HepG2 (cell line): ENCODE results near the gene DDX11. TPM values are rescaled to one million over a fixed set of nuclear protein-coding genes. Genes with fewer than 3 reads are reported as not detected.

ENCODE experiments used
- ATAC-seq: fragments of 200-7000 bp; cut with Tn5 transposase; 3 replicates; pipeline ENCODE4 v1.9.1; 2020; ENCODE audit warnings: mild to moderate bottlenecking, moderate library complexity
- BruUV-seq: library from RNA; stranded (reverse); fragments of 400-500 nt; replicated peaks from 2 replicates; lab custom pipeline; 2021; lab: Mats Ljungman, UMichigan
- CTCF ChIA-PET: fragments of 300-600 bp; formaldehyde crosslinking; extraction: SDS; loops from one replicate; lab custom pipeline; 2021; ENCODE audit warnings: low total read pairs, inconsistent platforms, low intra/inter-chr PET ratio; lab: Yijun Ruan, JAX
- POLR2A ChIA-PET: fragments of 350-600 bp; sonication (Branson Sonifier 250); formaldehyde crosslinking; loops from one replicate; lab custom pipeline; 2020; ENCODE audit warnings: antibody characterized with exemption, inconsistent platforms; lab: Yijun Ruan, JAX
- DNase-seq: peaks from one replicate; pipeline ENCODE4 v3.0.0-alpha.2; 2015; ENCODE audit warnings: low spot score
- FAIRE-seq: peaks from 3 replicates; lab custom pipeline; 2011; peaks lifted over from hg19 to GRCh38; lab: Jason Lieb, UNC
- H2AFZ ChIP-seq: one replicate; pipeline ENCODE4 v1.6.1; 2011; ENCODE audit warnings: low read length, inconsistent platforms
- H3K27ac ChIP-seq: fragments of 300-600 bp; 3 replicates; pipeline ENCODE4 v1.8.0; 2011; ENCODE audit warnings: mixed run types, mild to moderate bottlenecking, mixed read lengths, low read length, inconsistent platforms; ENCODE audit not compliant: insufficient read depth; ENCODE audit errors: extremely low read length
- H3K27me3 ChIP-seq, 2 experiments: fragments of 200-600 bp in 1 of 2; 2 replicates in 1 of 2; 3 replicates in 1 of 2; pipeline versions ENCODE4 v1.6.0 to v1.8.0; 2011; ENCODE audit warnings: low read length in 2 of 2, mild to moderate bottlenecking in 2 of 2, moderate library complexity in 2 of 2, inconsistent platforms in 1 of 2; ENCODE audit not compliant: insufficient read depth in 2 of 2, control insufficient read depth in 1 of 2
- H3K36me3 ChIP-seq, 2 experiments: fragments of 200-600 bp in 1 of 2; replicated peaks in 1 of 2; 2 replicates in 1 of 2; 3 replicates in 1 of 2; pipeline versions ENCODE4 v1.5.1 to v1.8.0; 2011; ENCODE audit warnings: low read length in 2 of 2, inconsistent platforms in 1 of 2; ENCODE audit not compliant: insufficient read depth in 2 of 2, control insufficient read depth in 1 of 2
- H3K4me1 ChIP-seq: 2 replicates; pipeline ENCODE4 v1.5.1; 2012; ENCODE audit warnings: low read length, inconsistent platforms; ENCODE audit not compliant: insufficient read depth
- H3K4me2 ChIP-seq: 2 replicates; pipeline ENCODE4 v1.6.0; 2011; ENCODE audit warnings: low read depth, low read length, inconsistent platforms
- H3K4me3 ChIP-seq, 3 experiments: fragments of 200-600 bp in 1 of 3; sonication (generic), shearing (Covaris generic) in 1 of 3; replicated peaks in 1 of 3; 2 replicates each; pipeline ENCODE4 v1.5.1; 2011 to 2016; ENCODE audit warnings: low read length in 3 of 3, inconsistent platforms in 2 of 3, low read depth in 2 of 3, mild to moderate bottlenecking in 2 of 3, control low read depth in 1 of 3, mixed read lengths in 1 of 3; ENCODE audit not compliant: insufficient read depth in 1 of 3
- H3K79me2 ChIP-seq: one replicate; pipeline ENCODE4 v1.6.1; 2011; ENCODE audit warnings: low read length, inconsistent platforms; ENCODE audit not compliant: insufficient read depth
- H3K9ac ChIP-seq: 2 replicates; pipeline ENCODE4 v1.6.0; 2011; ENCODE audit warnings: mild to moderate bottlenecking, low read depth, low read length, inconsistent platforms; ENCODE audit not compliant: insufficient read depth
- H3K9me3 ChIP-seq: 2 replicates; pipeline ENCODE4 v1.5.1; 2012; ENCODE audit warnings: mild to moderate bottlenecking, low read length
- H4K20me1 ChIP-seq: 2 replicates; pipeline ENCODE4 v1.6.0; 2011; ENCODE audit warnings: inconsistent platforms, mild to moderate bottlenecking, low read length, moderate library complexity; ENCODE audit not compliant: insufficient read depth
- ADNP ChIP-seq: sonication (generic); formaldehyde crosslinking; IDR thresholded peaks from 2 replicates; pipeline ENCODE4 v1.4.0; 2020; ENCODE audit warnings: missing genetic modification reagents
- CREB3 ChIP-seq: sonication (generic); formaldehyde crosslinking; IDR thresholded peaks from 2 replicates; pipeline ENCODE4 v1.5.0; 2020; ENCODE audit warnings: missing genetic modification reagents
- CREBL2 ChIP-seq: sonication (generic); formaldehyde crosslinking; IDR thresholded peaks from 2 replicates; pipeline ENCODE4 v1.8.1; 2023; ENCODE audit warnings: missing genetic modification reagents, mild to moderate bottlenecking, borderline replicate concordance
- HMG20B ChIP-seq: conservative IDR thresholded peaks from 2 replicates; pipeline ENCODE4 v1.6.1; 2016; ENCODE audit warnings: missing genetic modification reagents, missing compliant biosample characterization
- HOMEZ ChIP-seq: IDR thresholded peaks from 2 replicates; pipeline ENCODE4 v1.6.1; 2016; ENCODE audit warnings: low read depth
- KLF13 ChIP-seq: sonication (generic); formaldehyde crosslinking; IDR thresholded peaks from 2 replicates; pipeline ENCODE4 v1.4.0; 2020; ENCODE audit warnings: mild to moderate bottlenecking, missing genetic modification reagents
- RBM39 ChIP-seq: fragments of 200-400 bp; formaldehyde crosslinking; IDR thresholded peaks from one replicate; pipeline ENCODE4 v1.6.1; 2018; ENCODE audit warnings: antibody characterized with exemption, mild to moderate bottlenecking, low read depth, low read length; ENCODE audit not compliant: poor library complexity, severe bottlenecking
- RXRA ChIP-seq: sonication (generic); formaldehyde crosslinking; IDR thresholded peaks from 2 replicates; pipeline ENCODE4 v1.5.1; 2020; ENCODE audit warnings: missing genetic modification reagents
- SIN3B ChIP-seq: fragments of 150-350 bp; IDR thresholded peaks from 2 replicates; pipeline ENCODE4 v1.6.1; 2014; ENCODE audit warnings: low read length
- SPEN ChIP-seq: sonication (generic); formaldehyde crosslinking; IDR thresholded peaks from 2 replicates; pipeline ENCODE4 v1.5.1; 2020; ENCODE audit warnings: low read depth, mild to moderate bottlenecking, missing genetic modification reagents
- SSRP1 ChIP-seq: IDR thresholded peaks from 2 replicates; pipeline ENCODE4 v1.6.1; 2016; ENCODE audit warnings: control low read depth
- STAT6 ChIP-seq: sonication (generic); formaldehyde crosslinking; IDR thresholded peaks from 2 replicates; pipeline ENCODE4 v1.4.0; 2020; ENCODE audit warnings: missing genetic modification reagents, mild to moderate bottlenecking, borderline replicate concordance
- TAF15 ChIP-seq: fragments of 200-400 bp; formaldehyde crosslinking; IDR thresholded peaks from one replicate; pipeline ENCODE4 v1.6.1; 2018; ENCODE audit warnings: mild to moderate bottlenecking, low read depth, low read length; ENCODE audit not compliant: poor library complexity, severe bottlenecking
- TFDP2 ChIP-seq: sonication (generic); formaldehyde crosslinking; IDR thresholded peaks from 2 replicates; pipeline ENCODE4 v1.4.0; 2020; ENCODE audit warnings: missing genetic modification reagents
- ZBTB38 ChIP-seq: sonication (generic); formaldehyde crosslinking; IDR thresholded peaks from 2 replicates; pipeline ENCODE4 v1.5.1; 2020; ENCODE audit warnings: mild to moderate bottlenecking, missing genetic modification reagents
- ZNF572 ChIP-seq: sonication (generic); formaldehyde crosslinking; IDR thresholded peaks from 2 replicates; pipeline ENCODE4 v1.5.1; 2020; ENCODE audit warnings: mild to moderate bottlenecking, missing genetic modification reagents
- ZNF619 ChIP-seq: sonication (generic); formaldehyde crosslinking; IDR thresholded peaks from 2 replicates; pipeline ENCODE4 v1.4.0; 2020; ENCODE audit warnings: mild to moderate bottlenecking, missing genetic modification reagents
- ZNF878 ChIP-seq: sonication (generic); formaldehyde crosslinking; IDR thresholded peaks from 2 replicates; pipeline ENCODE4 v1.8.1; 2023; ENCODE audit warnings: mild to moderate bottlenecking, missing genetic modification reagents, moderate library complexity
- WGBS: methylation state at CpG from one replicate; pipeline ENCODE4 v1.1.6; 2017; ENCODE audit warnings: low lambda C conversion rate; 5-methylcytosine and 5-hydroxymethylcytosine counted together
- in situ Hi-C: cut with HindIII; loops from 2 replicates; pipeline ENCODE4 v1.10.0; 2017; ENCODE audit warnings: low pct_unique_long_range_greater_than_20kb; ENCODE audit not compliant: extremely low pct_ligation_motif_present
- intact Hi-C: fragments of 100-400 bp; cut with micrococcal nuclease; formaldehyde crosslinking; loops from one replicate; pipeline ENCODE4 v1.10.0; 2022; ENCODE audit not compliant: unreplicated experiment
- polyA plus RNA-seq, 8 experiments: library from polyadenylated mRNA; depleted of rRNA in 3 of 8; stranded (reverse) in 7 of 8; unstranded in 1 of 8; fragments of >200 nt; fragmentation: Illumina TruSeq in 4 of 8; extraction: Trizol in 4 of 8; gene quantifications; 2 replicates each; pipeline versions ENCODE4 v1.2.1 to v1.2.3, GENCODE V29; 2011 to 2016; ENCODE audit warnings: low read depth in 4 of 8, missing spikeins in 1 of 8, mixed read lengths in 1 of 8; ENCODE audit not compliant: insufficient read depth in 1 of 8
- total RNA-seq, 5 experiments: library from RNA; depleted of rRNA; stranded (reverse); fragments of >200 nt; fragmentation: Illumina TruSeq; extraction: Trizol; gene quantifications; 2 replicates each; pipeline ENCODE4 v1.2.3, GENCODE V29; 2016; ENCODE audit warnings: low read depth in 1 of 5

DDX11 gene
- total and polyA plus RNA-seq, 2 of the 13 experiments (the other 11 are each of a cell fraction or from before 2014, with no cell fraction given), result 23.9 to 40.8 TPM

GRCh38 chr12:31033681-31034080 is 40.0 kb upstream of the DDX11 start:
- Histone ChIP-seq H3K4me2 (no peak overlapping the region), H3K36me3 (no peaks in the 10 kb centered on the region), H3K4me1 (no peaks in the 10 kb centered on the region), H3K4me3 (no peak overlapping the region), H3K9ac (no peak overlapping the region), H3K27me3 (peaks cover 0 to 2% of the 10 kb centered on the region in 2 experiments; a peak in 1 of 5 replicates), H3K27ac (no peak overlapping the region), H4K20me1 (no peaks in the 10 kb centered on the region), H3K9me3 (no peaks in the 10 kb centered on the region), H3K79me2 (no peaks in the 10 kb centered on the region), H2AFZ (no peak overlapping the region)
- ChIA-PET CTCF (no interaction called here), POLR2A (no interaction called here)
- DNase-seq, result no peak
- intact Hi-C loops (no loop called here), in situ Hi-C loops (no loop called here)
- TF ChIP-seq RXRA, result no peak
- TF ChIP-seq CREBL2, result no peak
- TF ChIP-seq SPEN (CRISPR knock-in tag), result no peak
- no peak for TF ChIP-seq ZNF572 (CRISPR knock-in tag)
- TF ChIP-seq HOMEZ (CRISPR knock-in tag), result no peak
- TF ChIP-seq CREB3 (CRISPR knock-in tag), result no peak
- TF ChIP-seq ZNF619 (CRISPR knock-in tag), result no peak
- TF ChIP-seq TFDP2 (CRISPR knock-in tag), result no peak
- no peak for TF ChIP-seq ADNP (CRISPR knock-in tag)
- no peak for TF ChIP-seq TAF15
- no peak for TF ChIP-seq STAT6 (CRISPR knock-in tag)
- no peak for TF ChIP-seq RBM39
- TF ChIP-seq SSRP1 (CRISPR knock-in tag), result no peak
- no peak for TF ChIP-seq KLF13 (CRISPR knock-in tag)
- no peak for TF ChIP-seq SIN3B
- TF ChIP-seq ZNF878, result no peak
- TF ChIP-seq HMG20B (CRISPR knock-in tag), result no peak
- TF ChIP-seq ZBTB38 (CRISPR knock-in tag), result no peak
- no peak for ATAC-seq
- BruUV-seq, result no TSS peak
- FAIRE-seq, result no peak
- whole genome bisulfite sequencing, result 18% methylated on average over 6 of the region's 6 CpGs
